Measurements from ENCODE around the gene DOCK2.
"Not testable (repeated sequence)": the region's sequence is repeated elsewhere in the genome, so short reads cannot be mapped to it uniquely, and the experiment has no call there.

Gene DOCK2

GRCh38 chr5:169637085-169637548 is at the start of gene DOCK2:
Gene DOCK2, plus strand, starts transcription at chr5:169637275. Its CDS starts 52 bp downstream, at chr5:169637327.
- DNase-seq (ENCODE audit: low read depth in 4 of 4, low spot score in 1 of 4) = peak in 3 of 4 experiments; percentile 30 to 71 (median 54)

- DNase-seq (ENCODE audit: low read depth in 4 of 4, low spot score in 1 of 4) = no peak
These were observed 46.5 kb upstream of the DOCK2 start for GRCh38 chr5:169590602-169591001.

GRCh38 chr5:169591636-169592035 is 45.4 kb upstream of the DOCK2 start:
- no peak for DNase-seq (ENCODE audit: low read depth in 4 of 4, low spot score in 1 of 4)

DNA sequence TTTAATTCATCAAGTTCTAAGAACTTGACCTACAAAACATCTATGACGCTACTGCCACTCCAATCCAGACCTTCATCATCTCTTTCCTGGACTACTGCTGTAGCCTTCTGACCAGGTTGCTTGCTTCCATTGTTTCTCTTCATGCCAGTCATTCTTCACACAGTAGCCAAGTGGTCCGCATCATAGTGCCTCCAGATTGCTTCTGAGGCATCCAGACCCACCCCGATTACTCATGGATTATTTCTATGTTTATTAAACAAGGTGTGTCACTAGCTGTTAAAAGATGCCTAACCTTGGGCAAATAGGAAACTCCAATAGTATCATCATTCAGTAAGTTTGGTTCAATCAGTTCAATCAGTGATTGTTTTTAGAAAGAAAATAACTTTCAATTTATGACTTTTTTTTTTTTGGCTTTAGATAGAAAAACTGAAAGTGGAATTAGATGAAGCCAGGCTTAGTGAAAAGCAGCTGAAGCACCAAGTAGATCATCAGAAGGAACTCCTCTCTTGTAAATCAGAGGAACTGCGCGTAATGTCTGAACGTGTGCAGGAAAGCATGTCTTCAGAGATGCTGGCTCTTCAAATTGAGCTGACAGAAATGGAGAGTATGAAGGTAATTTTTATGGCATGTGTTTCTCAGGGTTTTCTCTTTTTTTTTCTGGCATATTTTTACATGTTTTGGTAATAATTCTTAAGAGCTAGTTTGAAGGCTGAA is 44.0 kb upstream of the DOCK2 start:
- DNase-seq (ENCODE audit: low read depth in 4 of 4, low spot score in 1 of 4) = no peak

DNA sequence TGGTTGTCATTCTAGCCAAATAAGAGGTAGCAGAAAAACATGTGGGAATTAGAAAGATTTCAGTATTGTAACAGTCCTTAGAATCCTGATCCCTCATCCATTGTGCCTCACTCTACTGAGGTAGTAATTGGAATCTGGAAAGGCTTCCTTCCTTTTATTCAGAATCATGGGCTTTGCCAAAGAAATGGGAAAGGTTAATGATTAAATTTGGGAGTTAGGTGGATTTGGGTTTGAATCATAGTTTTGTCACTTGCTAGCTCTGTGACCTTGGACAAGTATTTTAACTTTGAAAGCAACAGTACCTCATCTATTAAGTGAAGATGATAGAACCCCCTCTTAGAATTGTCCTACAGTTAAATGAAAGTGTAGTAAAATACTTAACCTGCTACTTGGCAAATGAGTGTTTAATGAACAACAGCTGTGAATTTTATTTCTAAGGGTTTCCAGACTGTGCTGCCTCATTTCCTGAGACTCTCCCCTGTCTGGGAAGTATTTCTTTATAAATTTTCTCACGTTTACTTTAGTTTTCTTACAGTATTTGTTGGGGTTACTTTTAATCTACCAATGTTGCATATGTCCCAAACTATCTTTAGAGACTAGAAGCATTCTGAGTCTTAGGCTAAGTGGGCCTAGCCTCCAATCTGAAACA is 41.8 kb upstream of the DOCK2 start:
- DNase-seq (ENCODE audit: low read depth in 4 of 4, low spot score in 1 of 4) = no peak

DNA sequence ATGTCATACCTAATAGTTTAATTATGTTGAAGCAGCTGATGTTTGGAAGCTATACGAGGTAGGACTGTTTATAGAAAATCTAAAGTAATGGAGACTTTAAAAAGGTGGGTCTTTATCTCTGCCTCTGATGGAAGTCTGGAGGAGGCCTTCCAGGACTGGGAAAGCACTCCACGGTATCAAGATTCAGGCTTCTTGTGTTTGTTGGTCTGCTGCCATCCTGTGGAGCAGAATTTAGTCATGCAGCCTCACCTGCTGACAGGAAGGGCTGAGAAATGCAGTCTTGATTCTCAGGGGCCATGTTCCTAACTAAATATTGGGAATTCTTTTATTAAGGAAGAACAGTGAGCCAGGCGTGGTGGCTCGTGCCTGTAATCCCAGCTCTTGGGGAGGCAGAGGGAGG is 37.6 kb upstream of the DOCK2 start:
- no peak for DNase-seq (ENCODE audit: low read depth in 4 of 4, low spot score in 1 of 4)

- no peak for DNase-seq (ENCODE audit: low read depth in 4 of 4, low spot score in 1 of 4)
These were observed 34.5 kb upstream of the DOCK2 start for GRCh38 chr5:169602535-169602934.

DNA sequence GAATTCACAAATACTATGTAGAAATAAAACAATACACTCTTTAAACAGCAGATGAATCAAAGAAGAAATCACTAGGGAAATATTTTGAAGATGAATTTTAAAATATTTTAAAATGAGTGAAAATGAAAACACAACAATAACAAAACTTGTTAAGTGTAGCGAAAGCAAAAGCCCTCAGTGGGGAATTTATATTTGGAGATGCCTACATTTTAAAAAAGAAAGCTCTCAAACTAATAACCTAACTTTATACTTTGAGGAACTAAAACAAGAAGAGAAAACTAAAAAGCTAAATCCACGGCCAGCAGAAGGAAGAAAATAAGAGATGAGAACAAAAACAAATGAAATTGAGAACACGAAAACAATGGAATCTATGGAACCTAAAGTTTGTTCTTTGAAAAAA is 30.8 kb upstream of the DOCK2 start:
- no peak for DNase-seq (ENCODE audit: low read depth in 4 of 4, low spot score in 1 of 4)

- DNase-seq (ENCODE audit: low read depth in 4 of 4, low spot score in 1 of 4) = no peak
These were observed 29.2 kb upstream of the DOCK2 start for GRCh38 chr5:169607882-169608281.

DNA sequence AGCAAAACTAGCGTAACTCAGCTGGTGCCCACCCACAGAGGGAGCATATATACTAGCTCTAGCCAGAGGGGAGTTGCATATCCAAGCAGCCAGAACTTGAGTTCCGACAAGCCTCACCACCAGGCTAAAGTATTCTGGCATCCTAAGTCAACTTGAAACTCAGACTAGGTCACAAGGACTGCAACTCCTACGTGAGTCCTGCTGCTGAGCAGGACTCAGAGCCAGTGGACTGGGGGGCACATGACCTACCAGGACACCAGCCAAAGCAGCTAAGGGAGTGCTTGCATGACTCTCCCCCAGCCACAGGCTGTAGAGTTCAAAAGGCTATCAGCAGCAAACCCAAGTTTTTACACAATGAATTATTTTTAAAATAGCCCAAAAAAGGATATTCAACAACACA is 27.4 kb upstream of the DOCK2 start:
- DNase-seq (ENCODE audit: low read depth in 4 of 4, low spot score in 1 of 4) = no peak

DNA sequence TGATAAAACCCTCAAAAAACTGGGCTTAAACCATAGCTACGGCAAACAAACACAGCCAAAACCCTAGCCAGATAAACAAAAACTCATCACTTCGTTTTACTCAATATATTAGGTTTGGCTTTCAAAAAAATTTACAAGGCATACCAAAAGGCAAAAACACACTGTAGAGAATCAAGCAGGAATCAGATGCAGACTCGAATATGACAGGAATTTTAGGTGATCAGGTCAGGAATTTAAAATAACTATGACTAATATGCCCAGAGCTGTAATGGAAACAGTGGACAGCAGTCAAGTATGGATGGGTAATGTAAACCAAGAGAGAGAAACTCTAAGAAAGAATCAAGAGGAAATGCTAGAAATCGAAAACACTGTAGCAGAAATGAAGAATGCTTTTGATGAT is 26.5 kb upstream of the DOCK2 start:
- no peak for DNase-seq (ENCODE audit: low read depth in 4 of 4, low spot score in 1 of 4)

DNA sequence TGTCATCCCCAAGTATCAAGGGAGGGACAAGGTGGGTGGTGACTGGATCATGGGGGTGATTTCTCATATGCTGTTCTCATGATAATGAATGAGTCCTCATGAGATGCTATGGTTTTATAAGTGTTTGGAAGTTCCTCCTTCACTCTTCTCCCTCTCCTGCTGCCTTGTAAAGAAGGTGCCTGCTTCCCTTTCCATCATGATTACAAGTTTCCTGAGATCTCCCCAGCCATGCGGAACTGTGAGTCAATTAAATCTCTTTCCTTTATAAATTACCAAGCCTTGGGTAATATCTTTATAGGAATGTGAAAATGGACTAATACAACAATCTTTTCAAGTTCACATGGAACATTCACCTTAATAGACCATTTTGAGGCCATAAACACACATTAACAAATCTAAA is 21.5 kb upstream of the DOCK2 start:
- DNase-seq (ENCODE audit: low read depth in 4 of 4, low spot score in 1 of 4) = no peak

DNA sequence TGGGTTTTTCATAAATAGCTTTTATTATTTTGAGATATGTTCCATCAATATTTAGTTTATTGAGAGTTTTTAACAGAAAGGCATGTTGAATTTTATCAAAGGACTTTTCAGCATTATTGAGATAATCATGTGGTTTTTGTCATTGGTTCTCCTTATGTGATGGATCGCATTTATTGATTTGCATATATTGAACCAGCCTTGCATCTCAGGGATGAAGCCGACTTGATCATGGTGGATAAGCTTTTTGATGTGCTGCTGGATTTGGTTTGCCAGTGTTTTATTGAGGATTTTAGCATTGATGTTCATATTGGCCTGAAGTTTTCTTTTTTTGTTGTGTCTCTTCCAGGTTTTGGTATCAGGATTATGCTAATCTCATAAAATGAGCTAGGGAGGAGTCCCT is 12.8 kb upstream of the DOCK2 start:
- not testable (repeated sequence) for DNase-seq (ENCODE audit: low read depth in 4 of 4, low spot score in 1 of 4)

DNA sequence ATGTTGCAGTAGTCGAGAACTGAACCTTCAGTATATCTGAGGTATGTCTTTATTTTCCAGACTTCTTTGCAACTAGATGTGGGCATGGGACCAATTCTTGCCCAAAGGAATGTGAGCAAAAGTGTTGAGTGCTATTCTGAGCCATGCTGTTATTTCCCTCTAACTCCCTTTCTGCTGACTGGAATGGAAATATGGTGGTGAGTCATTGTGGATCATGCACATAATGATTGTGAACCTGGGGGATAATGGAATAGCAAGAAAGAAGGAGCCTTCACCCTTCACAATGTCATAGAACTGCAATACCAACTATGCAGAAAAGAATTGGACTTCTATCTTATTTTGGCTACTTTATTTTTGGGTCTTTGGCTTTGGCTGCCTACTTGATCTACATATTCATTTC is 10.3 kb upstream of the DOCK2 start:
- no peak for DNase-seq (ENCODE audit: low read depth in 4 of 4, low spot score in 1 of 4)

- no peak for DNase-seq (ENCODE audit: low read depth in 4 of 4, low spot score in 1 of 4)
These were observed 9.5 kb upstream of the DOCK2 start for GRCh38 chr5:169627551-169627950.

DNA sequence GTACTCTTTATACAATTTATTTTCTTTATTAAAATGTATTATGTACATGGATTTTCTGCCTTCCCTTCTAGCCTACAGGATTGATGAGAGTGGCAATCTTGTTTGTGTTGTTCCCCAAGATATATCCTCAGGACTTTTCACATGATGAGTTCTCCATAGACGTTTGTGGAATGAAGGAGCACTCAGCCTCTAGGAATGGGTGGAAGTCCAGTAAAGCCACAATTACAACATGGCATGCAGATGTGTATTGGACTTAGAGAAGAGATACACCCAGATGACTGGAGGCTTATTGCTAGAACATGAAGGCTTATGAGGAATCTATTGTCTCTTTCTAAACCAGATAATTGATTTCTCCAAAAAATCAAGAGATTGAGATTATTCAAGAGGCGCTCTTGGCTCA is 8.2 kb upstream of the DOCK2 start:
- DNase-seq (ENCODE audit: low read depth in 4 of 4, low spot score in 1 of 4) = no peak

- DNase-seq (ENCODE audit: low read depth in 4 of 4, low spot score in 1 of 4) = no peak
These were observed 7.1 kb upstream of the DOCK2 start for GRCh38 chr5:169629847-169630548.

DNA sequence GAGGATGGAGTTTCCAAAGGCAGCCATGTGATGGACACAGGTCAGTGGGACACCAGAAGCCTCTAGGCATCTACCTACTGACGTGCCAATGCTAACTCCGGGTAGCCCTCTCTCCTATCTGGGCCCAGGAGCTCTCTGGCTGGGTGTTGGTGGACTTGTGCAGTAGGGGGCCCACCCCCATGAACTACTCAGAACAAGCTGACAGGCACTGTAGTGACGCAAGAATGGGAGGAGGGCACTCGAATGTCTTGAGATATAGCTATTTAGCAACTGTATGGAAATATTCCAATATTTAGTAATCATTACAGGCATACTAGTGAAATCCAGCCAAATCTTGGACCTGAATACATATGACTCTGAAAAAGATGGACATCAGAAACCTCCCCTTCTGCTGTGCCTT is 5.7 kb upstream of the DOCK2 start:
- no peak for DNase-seq (ENCODE audit: low read depth in 4 of 4, low spot score in 1 of 4)

GRCh38 chr5:169632946-169633345 is 4.1 kb upstream of the DOCK2 start:
- DNase-seq (ENCODE audit: low read depth in 4 of 4, low spot score in 1 of 4) = no peak

DNA sequence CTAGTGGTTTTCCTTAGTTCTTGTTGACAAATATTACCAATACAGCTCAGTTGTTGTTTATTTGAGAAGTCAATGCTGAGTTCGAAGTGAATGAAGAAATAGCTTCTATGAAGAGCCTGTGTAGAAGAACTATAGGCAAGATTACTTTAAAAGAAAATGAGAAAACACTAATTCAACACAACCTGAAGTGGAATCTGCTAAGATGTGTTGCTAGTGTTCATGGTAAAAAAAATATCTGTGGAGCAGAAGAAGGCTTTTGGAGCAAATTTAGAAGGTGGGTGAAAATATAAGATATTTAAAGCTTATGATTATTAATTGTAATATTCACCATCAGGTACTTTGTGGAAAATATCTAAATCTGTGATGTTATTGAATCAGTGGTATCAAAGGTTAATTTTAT is 2.5 kb upstream of the DOCK2 start:
- DNase-seq (ENCODE audit: low read depth in 4 of 4, low spot score in 1 of 4) = no peak

DNA sequence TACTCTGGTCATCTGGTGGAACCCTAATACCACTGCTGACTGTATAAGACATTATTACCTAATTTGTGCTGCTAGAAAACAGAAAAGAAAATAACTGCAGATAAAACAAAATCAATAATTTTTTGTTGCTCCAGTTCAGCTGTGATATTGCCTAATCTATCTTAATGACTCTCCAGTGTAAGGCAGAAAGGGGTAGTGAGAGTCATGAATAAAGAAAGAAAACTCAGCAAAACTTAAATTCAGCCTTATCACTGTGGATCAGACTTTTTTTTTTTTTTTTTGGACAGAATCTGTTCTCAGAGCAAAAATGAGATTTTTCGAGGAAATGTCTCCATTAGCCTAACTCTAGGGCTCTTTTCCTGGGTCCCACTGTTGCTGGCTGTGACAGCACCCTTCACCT is 1.1 kb upstream of the DOCK2 start:
- no peak for DNase-seq (ENCODE audit: low read depth in 4 of 4, low spot score in 1 of 4)

- peak in 1 of 4 experiments; percentile 9 for DNase-seq (ENCODE audit: low read depth in 4 of 4, low spot score in 1 of 4)
These were observed 494 bp upstream of the DOCK2 start for GRCh38 chr5:169636477-169637084.

Data from stimulated activated CD4-positive, alpha-beta T cell treated with anti-CD3 and anti-CD28 coated beads, Interleukin-1b, Interleukin-23, amount 100 ng/mL, for 24 hours (primary cell).